ENCODE results near the gene CPLX1.

The CPLX1 gene

GRCh38 chr4:801436-802124 is 24.3 kb downstream of the CPLX1 start:
- Histone ChIP-seq H3K27me3 (replicated peaks) (no peaks in the 10 kb centered on the region), H3K36me3 (replicated peaks) (no peaks in the 10 kb centered on the region), H3K27ac (no peak overlapping the region), H3K4me3 (ENCODE audit: low read depth, low read length) (no peak overlapping the region)
- no peak for DNase-seq
- in situ Hi-C loops (cut with HindIII; ENCODE audit: low pct_ligation_motif_present, low sequenced_read_pairs): no loop called here
- TF ChIP-seq CTCF (IDR thresholded peaks at IDR 0.05; ENCODE audit: low read depth, low read length, missing control alignments): no peak

GRCh38 chr4:797066-797465 is 28.9 kb downstream of the CPLX1 start:
- Histone ChIP-seq H3K36me3 (replicated peaks) (no peaks in the 10 kb centered on the region), H3K27ac (no peak overlapping the region), H3K4me3 (ENCODE audit: low read depth, low read length) (no peak overlapping the region), H3K27me3 (replicated peaks) (peaks cover 40% of the 10 kb centered on the region)
- in situ Hi-C loops (cut with HindIII; ENCODE audit: low pct_ligation_motif_present, low sequenced_read_pairs): no loop called here
- no peak for TF ChIP-seq CTCF (IDR thresholded peaks at IDR 0.05; ENCODE audit: low read depth, low read length, missing control alignments)
- no peak for DNase-seq

- no peak for TF ChIP-seq CTCF (IDR thresholded peaks at IDR 0.05; ENCODE audit: low read depth, low read length, missing control alignments)
- H3K27me3 ChIP-seq (replicated peaks): peaks cover 45% of the 10 kb centered on the region
- H3K36me3 ChIP-seq (replicated peaks): no peaks in the 10 kb centered on the region
- no peak overlapping the region for H3K4me3 ChIP-seq (ENCODE audit: low read depth, low read length)
- in situ Hi-C loops (cut with HindIII; ENCODE audit: low pct_ligation_motif_present, low sequenced_read_pairs): no loop called here
- DNase-seq: no peak
- no peak overlapping the region for H3K27ac ChIP-seq
Observed at GRCh38 chr4:796206-796605, 29.7 kb downstream of the CPLX1 start.

- H3K27ac ChIP-seq: no peak overlapping the region
- DNase-seq: no peak
- H3K36me3 ChIP-seq (replicated peaks): no peaks in the 10 kb centered on the region
- in situ Hi-C loops (cut with HindIII; ENCODE audit: low pct_ligation_motif_present, low sequenced_read_pairs): no loop called here
- no peak overlapping the region for H3K4me3 ChIP-seq (ENCODE audit: low read depth, low read length)
- H3K27me3 ChIP-seq (replicated peaks): peaks cover 45% of the 10 kb centered on the region
- no peak for TF ChIP-seq CTCF (IDR thresholded peaks at IDR 0.05; ENCODE audit: low read depth, low read length, missing control alignments)
Observed at GRCh38 chr4:795726-796119, 30.2 kb downstream of the CPLX1 start.

GRCh38 chr4:794900-795725 is 30.8 kb downstream of the CPLX1 start:
- H3K27me3 ChIP-seq (replicated peaks): peaks cover 45% of the 10 kb centered on the region
- no peak overlapping the region for H3K27ac ChIP-seq
- no peaks in the 10 kb centered on the region for H3K36me3 ChIP-seq (replicated peaks)
- no peak for TF ChIP-seq CTCF (IDR thresholded peaks at IDR 0.05; ENCODE audit: low read depth, low read length, missing control alignments)
- H3K4me3 ChIP-seq (ENCODE audit: low read depth, low read length): no peak overlapping the region
- in situ Hi-C loops (cut with HindIII; ENCODE audit: low pct_ligation_motif_present, low sequenced_read_pairs): no loop called here
- no peak for DNase-seq

Measured in brain microvascular endothelial cell (primary cell).